Hepatocyte (in vitro differentiated cells): ENCODE measurements around the gene SH3BGR.

ENCODE experiments used
- EZH2 ChIP-seq: fragments of 200-600 bp; sonication (generic); IDR thresholded peaks from 2 replicates; pipeline ENCODE4 v1.6.1; 2016; ENCODE audit warnings: antibody characterized with exemption, mild to moderate bottlenecking, borderline replicate concordance
- TF ChIP-seq, protein P1 (sequence below): fragments of 200-600 bp; sonication (generic); IDR thresholded peaks from 2 replicates; pipeline ENCODE4 v1.5.1; 2016; ENCODE audit warnings: antibody characterized with exemption, mild to moderate bottlenecking; ENCODE audit not compliant: poor library complexity

DNA sequence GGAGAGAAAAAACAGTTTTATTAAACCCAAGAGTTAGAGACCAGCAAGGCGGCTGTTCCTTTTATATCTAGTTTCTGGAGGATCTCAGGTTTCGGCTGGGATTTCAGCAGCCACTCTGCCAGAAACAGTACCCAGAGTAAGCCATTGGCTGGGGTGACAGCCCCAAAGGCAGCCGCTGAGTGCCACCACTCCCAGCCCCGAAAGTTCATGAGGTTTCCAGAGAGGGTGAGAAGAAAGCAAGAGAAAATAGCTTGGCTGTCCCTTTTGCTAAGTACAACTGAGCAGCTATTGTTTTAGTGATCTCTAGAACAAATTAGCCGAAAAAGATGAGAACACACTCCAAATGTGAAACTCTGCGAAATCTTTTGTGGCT, 1.2 kb downstream of the SH3BGR start:
- TF ChIP-seq, protein P1, sequence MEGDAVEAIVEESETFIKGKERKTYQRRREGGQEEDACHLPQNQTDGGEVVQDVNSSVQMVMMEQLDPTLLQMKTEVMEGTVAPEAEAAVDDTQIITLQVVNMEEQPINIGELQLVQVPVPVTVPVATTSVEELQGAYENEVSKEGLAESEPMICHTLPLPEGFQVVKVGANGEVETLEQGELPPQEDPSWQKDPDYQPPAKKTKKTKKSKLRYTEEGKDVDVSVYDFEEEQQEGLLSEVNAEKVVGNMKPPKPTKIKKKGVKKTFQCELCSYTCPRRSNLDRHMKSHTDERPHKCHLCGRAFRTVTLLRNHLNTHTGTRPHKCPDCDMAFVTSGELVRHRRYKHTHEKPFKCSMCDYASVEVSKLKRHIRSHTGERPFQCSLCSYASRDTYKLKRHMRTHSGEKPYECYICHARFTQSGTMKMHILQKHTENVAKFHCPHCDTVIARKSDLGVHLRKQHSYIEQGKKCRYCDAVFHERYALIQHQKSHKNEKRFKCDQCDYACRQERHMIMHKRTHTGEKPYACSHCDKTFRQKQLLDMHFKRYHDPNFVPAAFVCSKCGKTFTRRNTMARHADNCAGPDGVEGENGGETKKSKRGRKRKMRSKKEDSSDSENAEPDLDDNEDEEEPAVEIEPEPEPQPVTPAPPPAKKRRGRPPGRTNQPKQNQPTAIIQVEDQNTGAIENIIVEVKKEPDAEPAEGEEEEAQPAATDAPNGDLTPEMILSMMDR, result no peak
- no peak for TF ChIP-seq EZH2
